Measurements from ENCODE around the gene TSNAX.

TSNAX gene

GRCh38 chr1:231571904-231572303 is 43.4 kb downstream of the TSNAX start:
- TF ChIP-seq CTCF (IDR thresholded peaks at IDR 0.05; ENCODE audit: control insufficient read depth, extremely low read depth, insufficient read depth) = no peak
- H3K4me3 ChIP-seq (ENCODE audit: low read depth, low read length) = no peak overlapping the region
- no peak for DNase-seq (ENCODE audit: low read depth)

DNA sequence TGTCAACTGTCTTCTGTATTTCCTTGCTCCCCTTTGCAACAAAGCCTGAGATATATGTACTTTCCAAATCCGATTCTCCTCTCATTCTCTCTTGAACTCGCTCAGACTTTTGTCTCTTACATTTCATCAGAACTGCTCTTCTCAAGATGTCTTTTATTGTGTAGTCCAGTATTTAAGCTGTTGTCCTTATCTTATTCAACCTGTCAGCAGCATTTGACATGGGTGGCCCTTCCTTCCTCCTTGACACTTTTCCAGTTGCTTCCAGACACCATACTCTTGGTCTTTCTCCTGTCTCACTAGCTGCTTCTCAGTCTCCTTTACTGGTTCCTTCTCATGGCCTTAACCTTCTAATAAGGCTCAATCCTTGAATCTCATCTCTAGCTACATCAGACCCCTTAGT is 47.0 kb downstream of the TSNAX start:
- no peak overlapping the region for H3K4me3 ChIP-seq (ENCODE audit: low read depth, low read length)
- DNase-seq (ENCODE audit: low read depth) = no peak
- no peak for TF ChIP-seq CTCF (IDR thresholded peaks at IDR 0.05; ENCODE audit: control insufficient read depth, extremely low read depth, insufficient read depth)

DNA sequence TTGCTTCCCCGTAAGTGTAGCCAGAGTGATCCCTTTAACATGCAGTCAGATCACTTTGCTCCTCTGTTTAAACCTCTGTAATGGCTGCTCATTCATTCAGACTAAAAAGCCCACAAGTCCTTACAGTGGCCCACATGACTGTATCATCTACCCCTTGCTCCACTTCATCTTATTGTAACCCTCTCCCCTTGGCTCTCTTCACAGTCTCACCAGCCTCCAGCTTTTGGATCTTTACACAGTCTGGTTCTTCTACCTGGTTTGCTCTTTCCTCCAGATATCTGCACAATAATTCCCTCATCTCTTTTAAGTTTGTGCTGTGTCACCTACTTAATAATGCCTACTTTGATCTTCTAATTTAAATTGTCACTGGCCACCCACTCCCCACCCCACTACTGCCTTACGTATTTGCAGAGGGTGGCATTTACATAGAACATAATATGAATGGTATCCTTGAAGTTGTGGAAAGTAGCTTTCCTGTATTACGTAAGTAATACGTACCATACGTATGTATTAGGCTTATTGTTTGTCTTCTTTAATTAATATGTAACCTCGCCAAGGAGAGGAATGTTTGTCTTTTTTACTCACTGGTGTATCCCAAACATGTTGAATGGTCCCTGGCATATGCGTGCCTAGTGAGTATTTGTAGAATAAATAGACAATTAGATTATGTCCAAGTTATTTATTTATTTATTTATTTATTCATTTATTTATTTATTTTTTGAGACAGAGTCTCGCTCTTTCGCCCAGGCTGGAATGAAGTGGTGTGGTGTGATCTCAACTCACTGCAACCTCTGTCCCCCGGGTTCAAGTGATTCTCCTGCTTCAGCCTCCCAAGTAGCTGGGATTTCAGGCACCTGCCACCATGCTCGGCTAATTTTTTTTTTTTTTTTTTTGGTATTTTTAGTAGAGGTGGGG is 48.6 kb downstream of the TSNAX start:
- no peak for TF ChIP-seq CTCF (IDR thresholded peaks at IDR 0.05; ENCODE audit: control insufficient read depth, extremely low read depth, insufficient read depth)
- DNase-seq (ENCODE audit: low read depth) = peak; percentile 92
- no peak overlapping the region for H3K4me3 ChIP-seq (ENCODE audit: low read depth, low read length)

DNA sequence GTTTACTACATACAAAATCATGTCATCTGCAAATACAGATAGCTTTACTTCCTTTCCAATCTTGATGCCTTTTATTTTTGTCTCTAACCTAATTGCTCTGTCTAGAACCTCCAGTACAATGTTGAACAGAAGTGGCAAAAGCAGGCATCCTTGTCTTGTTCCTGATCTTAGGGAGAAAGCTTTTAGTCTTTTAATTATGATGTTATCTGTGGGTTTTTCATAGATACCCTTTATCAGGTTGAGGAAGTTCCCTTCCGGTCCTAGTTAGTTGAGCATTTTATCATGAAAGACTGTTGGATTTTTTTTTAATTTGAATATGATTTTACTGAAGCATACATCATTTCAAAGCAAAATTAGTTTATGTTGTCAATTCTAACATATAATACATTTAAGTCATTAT is 52.4 kb downstream of the TSNAX start:
- H3K4me3 ChIP-seq (ENCODE audit: low read depth, low read length) = no peak overlapping the region
- no peak for TF ChIP-seq CTCF (IDR thresholded peaks at IDR 0.05; ENCODE audit: control insufficient read depth, extremely low read depth, insufficient read depth)
- DNase-seq (ENCODE audit: low read depth) = no peak

- no peak overlapping the region for H3K4me3 ChIP-seq (ENCODE audit: low read depth, low read length)
- DNase-seq (ENCODE audit: low read depth) = no peak
- TF ChIP-seq CTCF (IDR thresholded peaks at IDR 0.05; ENCODE audit: control insufficient read depth, extremely low read depth, insufficient read depth) = no peak
Observed at GRCh38 chr1:231581859-231582258, 53.4 kb downstream of the TSNAX start.

- no peak for DNase-seq (ENCODE audit: low read depth)
- no peak overlapping the region for H3K4me3 ChIP-seq (ENCODE audit: low read depth, low read length)
- TF ChIP-seq CTCF (IDR thresholded peaks at IDR 0.05; ENCODE audit: control insufficient read depth, extremely low read depth, insufficient read depth) = no peak
Observed at GRCh38 chr1:231583376-231583775, 54.9 kb downstream of the TSNAX start.

DNA sequence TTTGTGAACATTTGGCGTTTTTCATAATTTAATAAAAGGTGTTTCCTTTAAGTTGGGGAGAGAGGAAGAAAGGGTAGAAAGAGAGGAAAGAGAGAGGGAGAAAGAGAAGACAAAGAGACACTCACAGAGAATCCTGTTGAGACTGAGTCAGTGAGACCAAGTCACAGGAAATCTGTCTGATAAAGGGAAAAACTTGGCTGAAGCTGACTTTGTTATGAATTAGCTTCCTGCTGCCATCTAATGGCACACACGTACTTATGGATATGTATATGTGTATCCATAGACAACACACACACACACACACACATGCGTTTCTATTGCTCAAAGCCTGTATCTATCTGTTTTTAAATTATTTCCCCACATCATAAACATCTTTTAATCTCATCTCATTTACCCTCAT is 55.6 kb downstream of the TSNAX start:
- peak; percentile 47 for DNase-seq (ENCODE audit: low read depth)

More for the DNA sequence above, 55.6 kb downstream of the TSNAX start:
- no peak overlapping the region for H3K4me3 ChIP-seq (ENCODE audit: low read depth, low read length)
- peak; percentile 66 for TF ChIP-seq CTCF (IDR thresholded peaks at IDR 0.05; ENCODE audit: control insufficient read depth, extremely low read depth, insufficient read depth)

Data from LNCaP clone FGC (cell line).